Right lobe of liver (tissue), 4 donors: ENCODE measurements around the gene ZFP62.

ENCODE experiments used
- POLR2A ChIP-seq: fragments of 450-650 bp; IDR thresholded peaks from one replicate; pipeline ENCODE4 v1.6.1; 2017; ENCODE audit warnings: antibody characterized with exemption, mild to moderate bottlenecking
- TF ChIP-seq, protein P1 (sequence below), 4 donors: fragments of 200-600 bp in 3 of 4; fragments of 450-650 bp in 1 of 4; IDR thresholded peaks; one replicate each; pipeline versions ENCODE4 v1.5.1 to v1.8.0; 2016 to 2022; ENCODE audit warnings: antibody characterized with exemption in 4 of 4, mild to moderate bottlenecking in 2 of 4
- donor health status: DM: no; HTN: no; CAD: no.
- donor health status: DM: no; HTN: no; CAD: no.
- donor health status: DM: no; HTN: yes; CAD: no.

DNA sequence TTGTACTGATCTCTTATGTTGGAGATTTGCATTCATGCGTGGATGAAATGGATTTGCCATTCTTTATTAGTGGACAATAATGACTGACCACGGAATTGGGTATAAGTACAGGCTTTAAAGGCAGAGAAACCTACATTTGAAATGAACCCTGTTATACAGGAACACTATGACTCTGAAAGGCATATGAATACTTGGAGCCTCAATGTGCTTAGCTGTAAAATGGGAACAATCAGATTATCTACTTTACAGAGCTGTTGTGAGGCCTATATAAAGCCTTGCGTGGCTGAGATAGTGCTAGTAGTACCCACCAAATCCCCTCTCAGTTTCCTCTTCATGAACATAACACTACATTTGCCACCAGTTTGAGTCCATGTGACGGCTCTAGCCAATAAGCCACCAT lies 39.5 kb downstream of the ZFP62 start:
- TF ChIP-seq, protein P1, sequence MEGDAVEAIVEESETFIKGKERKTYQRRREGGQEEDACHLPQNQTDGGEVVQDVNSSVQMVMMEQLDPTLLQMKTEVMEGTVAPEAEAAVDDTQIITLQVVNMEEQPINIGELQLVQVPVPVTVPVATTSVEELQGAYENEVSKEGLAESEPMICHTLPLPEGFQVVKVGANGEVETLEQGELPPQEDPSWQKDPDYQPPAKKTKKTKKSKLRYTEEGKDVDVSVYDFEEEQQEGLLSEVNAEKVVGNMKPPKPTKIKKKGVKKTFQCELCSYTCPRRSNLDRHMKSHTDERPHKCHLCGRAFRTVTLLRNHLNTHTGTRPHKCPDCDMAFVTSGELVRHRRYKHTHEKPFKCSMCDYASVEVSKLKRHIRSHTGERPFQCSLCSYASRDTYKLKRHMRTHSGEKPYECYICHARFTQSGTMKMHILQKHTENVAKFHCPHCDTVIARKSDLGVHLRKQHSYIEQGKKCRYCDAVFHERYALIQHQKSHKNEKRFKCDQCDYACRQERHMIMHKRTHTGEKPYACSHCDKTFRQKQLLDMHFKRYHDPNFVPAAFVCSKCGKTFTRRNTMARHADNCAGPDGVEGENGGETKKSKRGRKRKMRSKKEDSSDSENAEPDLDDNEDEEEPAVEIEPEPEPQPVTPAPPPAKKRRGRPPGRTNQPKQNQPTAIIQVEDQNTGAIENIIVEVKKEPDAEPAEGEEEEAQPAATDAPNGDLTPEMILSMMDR (IDR thresholded peaks at IDR 0.05): no peak
- no peak for TF ChIP-seq POLR2A
